Colon (tissue), 2 donors: Measurements from ENCODE around the gene ZNF740.
"Not testable (repeated sequence)": the region's sequence is repeated elsewhere in the genome, so short reads cannot be mapped to it uniquely, and the experiment has no call there.

Experiments used
- FAIRE-seq: peaks from 2 replicates; lab custom pipeline; 2012; peaks lifted over from hg19 to GRCh38; lab: Jason Lieb, UNC
- donor health status: control.
- donor health status: control.

ZNF740 gene

GRCh38 chr12:53195516-53196420 is 15.2 kb downstream of the ZNF740 start:
- no peak for FAIRE-seq

GRCh38 chr12:53196486-53196885 is 16.0 kb downstream of the ZNF740 start:
- FAIRE-seq, result no peak

- FAIRE-seq, result no peak
Measured at GRCh38 chr12:53197011-53197640, 16.6 kb downstream of the ZNF740 start.

- no peak for FAIRE-seq
Measured at GRCh38 chr12:53198486-53199110, 18.1 kb downstream of the ZNF740 start.

GRCh38 chr12:53199700-53200099 is 19.2 kb downstream of the ZNF740 start:
- no peak for FAIRE-seq

GRCh38 chr12:53200107-53200457 is 19.6 kb downstream of the ZNF740 start:
- no peak for FAIRE-seq

- FAIRE-seq, result no peak
Measured at GRCh38 chr12:53200458-53201176, 20.1 kb downstream of the ZNF740 start.

- no peak for FAIRE-seq
Measured at GRCh38 chr12:53201177-53201541, 20.6 kb downstream of the ZNF740 start.

GRCh38 chr12:53201639-53202038 is 21.1 kb downstream of the ZNF740 start:
- FAIRE-seq, result no peak

- FAIRE-seq, result not testable (repeated sequence)
Measured at GRCh38 chr12:53202316-53202715, 21.8 kb downstream of the ZNF740 start.

GRCh38 chr12:53204351-53204750 is 23.8 kb downstream of the ZNF740 start:
- no peak for FAIRE-seq

GRCh38 chr12:53205747-53206419 is 25.4 kb downstream of the ZNF740 start:
- no peak for FAIRE-seq

GRCh38 chr12:53207042-53207441 is 26.5 kb downstream of the ZNF740 start, which contains the start of gene ITGB7:
Gene ITGB7 (minus strand): TSS chr12:53207251. CDS start chr12:53200443, 6,808 bp downstream.
- no peak for FAIRE-seq

GRCh38 chr12:53208435-53208834 is 27.9 kb downstream of the ZNF740 start:
- FAIRE-seq, result no peak

- FAIRE-seq, result no peak
Measured at GRCh38 chr12:53208877-53209463, 28.4 kb downstream of the ZNF740 start.

GRCh38 chr12:53210843-53211242 is 30.3 kb downstream of the ZNF740 start:
- no peak for FAIRE-seq

GRCh38 chr12:53211476-53212381 is 31.2 kb downstream of the ZNF740 start:
- FAIRE-seq, result no peak

GRCh38 chr12:53212931-53213330 is 32.4 kb downstream of the ZNF740 start:
- FAIRE-seq, result no peak

- no peak for FAIRE-seq
Measured at GRCh38 chr12:53213348-53213747, 32.8 kb downstream of the ZNF740 start.

GRCh38 chr12:53214221-53214620 is 33.7 kb downstream of the ZNF740 start:
- no peak for FAIRE-seq
